ENCODE measurements around the gene YDJC. TPM values are rescaled to one million over a fixed set of nuclear protein-coding genes. Genes with fewer than 3 reads are reported as not detected.
"Not testable (repeated sequence)": the region's sequence is repeated elsewhere in the genome, so short reads cannot be mapped to it uniquely, and the experiment has no call there.

Gene YDJC
- total RNA-seq, 1 donor from 2014 or later: 6.0 TPM

DNA sequence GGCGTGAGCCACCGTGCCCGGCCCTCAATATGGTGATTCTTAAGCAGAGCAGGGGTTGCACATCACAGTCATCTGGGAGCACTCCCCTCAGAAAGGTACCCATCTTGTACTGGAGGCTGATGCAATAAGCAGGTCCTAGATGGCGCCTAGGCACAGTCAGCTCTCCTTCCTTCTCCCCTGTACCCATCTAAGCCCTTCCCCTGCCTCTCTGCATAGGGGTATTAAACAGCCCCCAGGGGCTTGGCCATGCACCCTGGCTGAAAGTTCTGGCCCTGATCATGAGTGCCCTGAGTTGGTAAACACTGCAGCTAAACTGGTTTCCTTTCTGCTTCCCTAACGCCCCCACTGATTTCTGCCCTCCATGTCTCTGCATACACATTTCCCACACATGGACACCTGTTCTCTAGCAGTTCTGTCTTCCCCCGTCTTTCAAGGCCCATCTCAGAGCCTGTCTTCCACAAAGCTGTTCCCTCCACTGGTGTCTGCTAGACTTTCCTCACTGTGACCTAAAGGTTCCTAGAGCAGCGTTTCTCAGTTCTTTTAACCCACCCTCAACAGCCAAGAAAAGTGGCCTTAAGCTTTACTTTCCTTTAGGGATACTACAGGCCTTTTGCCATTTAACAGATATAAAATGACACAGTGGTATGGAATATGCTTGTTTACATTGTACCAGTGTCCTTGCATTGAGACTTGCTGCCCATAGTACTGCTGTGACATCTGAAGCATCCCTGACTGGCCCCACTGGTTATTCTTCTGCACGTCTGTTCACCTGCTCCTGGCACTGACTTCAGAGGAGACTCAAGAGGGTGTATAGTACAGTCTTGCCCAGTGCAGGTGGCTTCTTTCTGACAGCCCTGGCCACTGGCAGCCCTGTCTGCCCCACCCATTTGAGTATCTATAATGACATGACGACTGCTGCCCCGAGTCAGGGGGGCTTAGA lies 46.8 kb downstream of the YDJC start:
- no peak for DNase-seq (ENCODE audit: low spot score)

DNA sequence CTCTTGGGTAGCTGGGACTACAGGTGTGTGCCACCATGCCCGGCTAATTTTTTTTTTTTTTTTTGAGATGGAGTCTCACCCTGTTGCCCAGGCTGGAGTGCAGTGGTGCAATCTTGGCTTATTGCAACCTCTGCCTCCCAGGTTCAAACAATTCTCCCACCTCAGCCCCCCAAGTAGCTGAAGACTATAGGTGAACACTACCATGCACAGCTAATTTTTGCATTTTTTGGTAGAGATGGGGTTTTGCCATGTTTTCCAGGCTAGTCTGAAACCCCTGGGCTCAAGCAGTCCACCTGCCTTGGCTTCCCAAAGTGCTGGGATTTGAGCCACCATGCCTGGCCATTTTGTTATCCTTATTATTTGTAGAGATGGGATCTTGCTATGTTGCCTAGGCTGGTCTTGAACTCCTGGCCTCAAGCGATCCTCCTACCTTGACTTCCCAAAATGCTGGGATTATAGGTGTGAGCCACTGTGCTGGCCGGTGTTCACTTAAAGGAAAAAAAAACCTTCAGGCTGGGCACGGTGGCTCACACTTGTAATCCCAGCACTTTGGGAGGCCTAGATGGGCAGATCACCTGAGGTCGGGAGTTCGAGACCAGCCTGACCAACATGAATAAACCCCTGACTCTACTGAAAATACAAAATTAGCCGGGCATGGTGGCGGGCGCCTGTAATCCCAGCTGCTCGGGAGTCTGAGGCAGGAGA lies 48.7 kb downstream of the YDJC start:
- not testable (repeated sequence) for DNase-seq (ENCODE audit: low spot score)

DNA sequence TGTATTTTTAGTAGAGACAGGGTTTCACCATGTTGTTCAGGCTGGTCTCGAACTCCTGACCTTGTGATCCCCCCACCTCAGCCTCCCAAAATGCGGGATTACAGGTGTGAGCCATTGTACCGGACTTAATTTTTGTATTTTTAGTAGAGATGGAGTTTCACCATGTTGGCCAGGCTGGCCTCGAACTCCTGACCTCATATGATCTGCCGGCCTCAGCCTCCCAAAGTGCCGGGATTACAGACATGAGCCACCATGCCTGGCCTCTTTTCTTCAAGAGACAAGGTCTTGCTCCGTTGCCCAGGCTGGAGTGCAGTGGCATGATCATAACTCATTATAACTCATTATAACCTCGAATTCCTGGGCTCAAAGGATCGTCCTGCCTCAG lies 49.2 kb downstream of the YDJC start:
- DNase-seq (ENCODE audit: low spot score): not testable (repeated sequence)

DNA sequence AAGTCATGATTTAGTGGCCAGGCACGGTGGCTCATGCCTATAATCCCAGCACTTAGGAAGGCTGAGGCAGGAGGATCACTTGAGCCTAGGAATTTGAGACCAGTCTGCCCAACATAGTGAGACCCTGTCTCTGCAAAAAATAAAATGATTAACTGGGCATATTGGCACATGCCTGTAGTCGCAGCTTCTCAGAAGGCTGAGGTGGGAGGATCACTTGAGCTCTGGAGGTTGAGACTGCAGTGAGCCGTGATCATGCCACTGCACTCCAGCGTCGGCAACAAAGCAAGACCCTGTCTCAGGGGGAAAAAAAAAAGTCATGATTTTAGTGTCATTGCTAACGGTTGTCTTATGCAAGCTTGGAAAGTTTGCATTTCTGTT lies 50.4 kb downstream of the YDJC start:
- DNase-seq (ENCODE audit: low spot score): no peak

Small RNA genes within 50 kb of the gene (microRNA-seq; reads per million reads assigned to microRNA genes)
- gene MIR130B (ENCODE audit: borderline number of aligned reads) (203 reads per million, percentile 58 among the genes with 10 or more reads in this experiment), gene MIR301B (ENCODE audit: borderline number of aligned reads) (not detected)

Other genes starting within 250 kb of the YDJC start
- gene RIMBP3B, start 246.3 kb downstream of the YDJC start, total RNA-seq: 0.06 TPM
- gene HIC2, start 212.7 kb downstream of the YDJC start, total RNA-seq: 5.5 TPM
- gene TMEM191C, start 162.6 kb downstream of the YDJC start, total RNA-seq: 0.16 TPM
- gene RIMBP3C, start 78.6 kb downstream of the YDJC start, total RNA-seq: 0.26 TPM
- gene UBE2L3, start 62.3 kb downstream of the YDJC start, total RNA-seq: 48.2 TPM
- gene CCDC116, start 2.7 kb upstream of the YDJC start, total RNA-seq: 0.39 TPM
- gene SDF2L1, start 12.3 kb upstream of the YDJC start, total RNA-seq: 31.6 TPM
- 23.6 TPM for gene PPIL2, start 36.0 kb upstream of the YDJC start, total RNA-seq
- gene YPEL1, start 105.8 kb upstream of the YDJC start, total RNA-seq: 2.2 TPM
- 109 TPM for gene MAPK1, start 237.6 kb upstream of the YDJC start, total RNA-seq